ENCODE data around the gene NOS1AP.
"Not testable (repeated sequence)": the region's sequence is repeated elsewhere in the genome, so short reads cannot be mapped to it uniquely, and the experiment has no call there.

The NOS1AP gene

DNA sequence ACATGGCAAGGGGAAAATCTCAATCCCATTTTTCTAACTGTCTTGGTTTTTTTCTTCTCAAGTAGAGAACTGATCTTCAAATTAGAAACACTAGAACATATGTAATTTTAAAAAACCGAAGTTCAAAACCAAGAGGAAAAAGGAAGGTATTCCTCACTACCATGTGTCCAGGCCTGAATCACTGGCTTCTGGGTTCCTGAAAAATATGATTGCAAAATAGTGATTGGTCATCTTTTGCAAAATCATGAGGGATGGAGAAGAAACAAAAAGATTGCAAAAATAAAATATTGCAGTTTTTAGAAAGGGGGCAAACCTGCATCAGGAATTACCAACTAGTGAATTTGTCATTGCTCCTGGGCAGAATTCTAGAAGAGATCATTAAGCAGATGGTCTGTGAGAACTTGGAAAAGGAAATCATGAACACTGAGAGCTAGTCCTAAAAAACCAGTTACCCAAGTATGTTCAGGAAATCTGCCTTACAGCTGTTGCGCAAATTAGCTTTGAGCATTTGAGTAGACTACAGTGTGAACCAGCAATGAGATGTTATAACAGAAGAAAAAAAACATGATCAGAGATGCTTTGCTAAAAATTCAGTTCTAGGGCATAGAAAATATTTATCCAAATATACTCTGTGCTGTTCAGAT is 257.8 kb downstream of the NOS1AP start:
- DNase-seq (ENCODE audit: low read depth, low spot score), result no peak

DNA sequence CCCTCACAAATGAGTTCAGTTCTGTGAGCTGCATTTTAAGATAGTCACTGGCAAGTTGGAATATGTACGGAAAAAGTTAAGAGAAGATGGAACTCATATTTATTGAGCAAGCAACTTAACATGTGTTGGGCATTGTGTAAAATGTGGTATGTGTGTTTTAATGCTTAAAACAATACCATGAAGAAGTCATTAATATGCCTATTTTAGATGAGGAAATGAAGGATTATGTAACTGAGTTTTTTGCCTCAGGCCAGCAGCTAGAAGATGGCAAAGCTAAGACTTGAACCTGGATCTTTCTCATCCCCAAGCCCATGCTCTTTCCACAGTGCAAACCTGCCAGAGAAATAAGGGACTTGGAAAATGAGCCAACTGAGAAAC is 258.3 kb downstream of the NOS1AP start:
- DNase-seq (ENCODE audit: low read depth, low spot score), result no peak

GRCh38 chr1:162328512-162328911 is 259.0 kb downstream of the NOS1AP start:
- no peak for DNase-seq (ENCODE audit: low read depth, low spot score)

DNA sequence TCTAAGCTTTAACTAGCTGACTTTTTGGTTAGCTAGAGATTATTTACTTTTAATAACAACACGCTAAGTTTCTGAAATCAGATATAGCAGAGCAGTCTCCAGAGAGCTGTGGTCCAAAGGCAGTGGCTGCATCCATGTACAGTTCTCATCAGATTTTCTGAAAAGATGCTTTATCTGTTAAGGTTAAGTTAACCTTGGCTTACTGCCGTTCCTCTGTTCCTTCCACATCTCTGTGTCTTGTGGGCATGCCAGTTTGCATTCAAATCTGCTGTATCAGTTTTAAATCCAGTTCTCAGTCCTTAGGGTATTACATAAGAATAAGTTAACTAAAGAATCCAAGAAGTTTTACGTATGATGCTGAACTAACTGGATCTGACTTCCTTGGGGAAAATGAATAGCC is 260.3 kb downstream of the NOS1AP start:
- DNase-seq (ENCODE audit: low read depth, low spot score), result no peak

DNA sequence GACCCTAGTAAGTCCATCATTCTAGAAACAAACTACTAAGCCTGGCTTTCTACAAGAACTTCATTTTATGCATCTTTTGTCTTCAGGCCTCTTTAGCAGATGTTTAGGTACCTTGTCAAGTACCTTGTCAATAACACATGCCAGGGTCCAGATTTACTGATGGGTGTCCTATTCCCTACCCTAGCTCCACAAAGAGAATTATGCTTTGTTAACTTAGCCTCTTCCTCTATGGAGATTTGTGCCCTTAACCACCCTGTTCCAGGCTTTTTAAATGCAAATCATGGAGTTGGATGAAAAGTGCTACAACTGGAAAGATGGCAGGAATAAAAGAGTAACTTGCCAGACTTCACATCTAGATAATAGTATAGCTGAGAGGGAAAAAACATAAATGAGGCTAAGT is 264.5 kb downstream of the NOS1AP start:
- no peak for DNase-seq (ENCODE audit: low read depth, low spot score)

GRCh38 chr1:162335126-162335525 is 265.6 kb downstream of the NOS1AP start:
- no peak for DNase-seq (ENCODE audit: low read depth, low spot score)

DNA sequence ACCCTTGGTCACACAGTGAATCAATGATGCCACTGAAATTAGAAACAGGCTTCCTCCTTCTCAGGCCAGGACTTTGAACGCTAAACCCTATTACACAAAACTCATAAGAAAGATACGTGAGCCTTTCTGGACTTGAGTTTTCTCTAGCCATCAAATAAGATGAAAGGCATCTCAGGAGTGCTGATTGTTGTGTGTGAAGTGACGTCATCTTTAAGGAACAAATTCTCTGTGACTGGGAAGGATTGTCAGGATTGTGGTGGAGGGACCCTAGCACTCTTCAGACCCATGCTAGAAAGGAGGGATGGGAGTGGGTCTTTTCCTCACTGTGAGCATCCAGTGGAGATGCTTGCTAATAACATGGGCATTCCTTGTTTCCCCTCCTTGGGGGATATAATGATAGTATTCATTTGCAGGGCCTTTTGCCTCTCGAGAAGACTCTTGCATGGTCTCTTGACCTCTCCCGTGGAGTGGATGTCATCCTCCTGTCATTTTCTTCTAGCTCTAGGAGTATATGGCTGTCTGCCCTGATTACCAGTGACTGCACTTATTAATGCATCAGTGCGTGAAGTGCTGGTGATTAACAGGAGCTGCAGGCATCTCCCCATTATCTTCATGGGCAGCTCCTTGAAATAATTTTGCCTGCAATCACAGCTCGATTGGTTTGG is 267.3 kb downstream of the NOS1AP start:
- DNase-seq (ENCODE audit: low read depth, low spot score), result no peak

- no peak for DNase-seq (ENCODE audit: low read depth, low spot score)
Measured at GRCh38 chr1:162342452-162342983, 273.0 kb downstream of the NOS1AP start.

GRCh38 chr1:162343470-162343869 is 274.0 kb downstream of the NOS1AP start:
- DNase-seq (ENCODE audit: low read depth, low spot score), result no peak

- no peak for DNase-seq (ENCODE audit: low read depth, low spot score)
Measured at GRCh38 chr1:162347281-162347680, 277.8 kb downstream of the NOS1AP start.

- no peak for DNase-seq (ENCODE audit: low read depth, low spot score)
Measured at GRCh38 chr1:162349635-162350330, 280.3 kb downstream of the NOS1AP start.

- DNase-seq (ENCODE audit: low read depth, low spot score), result no peak
Measured at GRCh38 chr1:162351246-162351842, 281.9 kb downstream of the NOS1AP start.

DNA sequence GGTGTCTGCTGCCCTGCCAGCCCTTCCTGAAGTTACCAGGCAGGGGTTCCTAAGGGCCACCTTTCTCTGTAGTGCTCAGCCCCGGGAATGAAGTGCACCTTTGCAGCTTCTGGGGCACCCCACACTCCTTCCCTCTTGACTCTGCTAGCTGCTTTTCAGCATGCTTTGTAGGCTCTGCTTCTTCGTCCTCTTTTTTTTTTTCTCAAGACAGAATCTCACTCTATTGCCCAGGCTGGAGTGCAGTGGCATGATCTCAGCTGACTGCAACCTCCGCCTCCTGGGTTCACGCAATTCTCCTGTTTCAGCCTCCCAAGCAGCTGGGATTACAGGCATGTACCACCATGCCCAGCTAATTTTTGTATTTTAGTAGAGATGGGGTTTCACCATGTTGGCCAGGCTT is 282.4 kb downstream of the NOS1AP start:
- not testable (repeated sequence) for DNase-seq (ENCODE audit: low read depth, low spot score)

DNA sequence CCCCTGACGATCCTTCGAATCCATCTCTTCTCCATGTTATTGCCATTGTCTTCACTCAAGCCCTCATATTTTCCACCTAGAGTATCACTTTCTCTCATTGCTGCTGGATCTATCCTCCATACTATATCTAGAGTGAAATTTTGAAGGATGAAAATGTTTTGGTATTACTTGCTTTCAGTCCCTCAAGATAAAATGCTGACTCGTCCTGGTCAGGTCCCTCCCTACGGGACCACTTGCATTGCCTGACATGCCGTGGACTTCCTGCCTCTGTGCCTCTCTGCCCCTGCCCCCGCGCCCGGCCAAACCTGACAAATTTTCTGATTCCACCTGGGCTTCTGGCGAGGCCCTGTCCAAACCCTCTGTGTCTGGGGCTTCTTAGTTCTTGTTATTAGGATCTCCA is 283.6 kb downstream of the NOS1AP start:
- no peak for DNase-seq (ENCODE audit: low read depth, low spot score)

DNA sequence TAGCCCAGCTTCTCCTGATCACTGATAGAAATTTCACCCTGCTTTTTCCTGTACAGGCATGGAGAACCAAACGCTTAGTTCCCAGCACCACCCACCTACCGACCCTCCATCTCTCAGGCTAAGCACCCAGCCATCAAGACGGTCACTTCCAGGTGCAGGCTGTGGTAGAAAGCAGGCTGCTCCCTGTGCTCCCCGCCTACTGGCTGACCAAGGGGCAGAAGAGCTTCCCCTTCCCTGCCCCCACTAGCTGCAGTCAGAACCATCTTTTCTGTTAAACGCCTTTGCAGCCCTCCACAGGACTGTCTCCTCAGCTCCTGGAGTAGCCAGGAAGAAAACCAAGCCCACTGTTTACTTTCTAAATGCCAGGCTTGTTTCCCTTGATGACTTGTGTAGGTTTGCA is 284.2 kb downstream of the NOS1AP start:
- DNase-seq (ENCODE audit: low read depth, low spot score), result no peak

GRCh38 chr1:162357681-162358266 is 288.3 kb downstream of the NOS1AP start:
- no peak for DNase-seq (ENCODE audit: low read depth, low spot score)

DNA sequence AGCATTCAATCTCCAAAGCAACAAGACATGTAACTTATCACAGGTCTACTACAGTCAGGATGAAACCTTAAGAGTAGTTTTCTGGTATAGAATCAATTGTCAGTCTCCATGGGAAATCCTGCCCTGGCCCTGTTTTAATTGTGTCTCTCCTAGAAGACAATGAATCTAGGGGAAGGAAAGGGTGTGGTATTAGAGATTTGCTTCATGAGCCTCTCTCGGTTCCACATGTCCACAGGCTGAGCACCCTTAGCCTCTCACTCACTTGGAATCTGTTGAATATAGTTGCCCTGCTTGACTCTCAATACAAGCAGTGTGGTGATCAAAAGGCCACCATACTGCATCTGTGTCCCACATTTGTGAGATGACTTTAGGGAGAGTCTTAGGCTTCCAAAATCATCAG is 289.4 kb downstream of the NOS1AP start:
- DNase-seq (ENCODE audit: low read depth, low spot score), result no peak

DNA sequence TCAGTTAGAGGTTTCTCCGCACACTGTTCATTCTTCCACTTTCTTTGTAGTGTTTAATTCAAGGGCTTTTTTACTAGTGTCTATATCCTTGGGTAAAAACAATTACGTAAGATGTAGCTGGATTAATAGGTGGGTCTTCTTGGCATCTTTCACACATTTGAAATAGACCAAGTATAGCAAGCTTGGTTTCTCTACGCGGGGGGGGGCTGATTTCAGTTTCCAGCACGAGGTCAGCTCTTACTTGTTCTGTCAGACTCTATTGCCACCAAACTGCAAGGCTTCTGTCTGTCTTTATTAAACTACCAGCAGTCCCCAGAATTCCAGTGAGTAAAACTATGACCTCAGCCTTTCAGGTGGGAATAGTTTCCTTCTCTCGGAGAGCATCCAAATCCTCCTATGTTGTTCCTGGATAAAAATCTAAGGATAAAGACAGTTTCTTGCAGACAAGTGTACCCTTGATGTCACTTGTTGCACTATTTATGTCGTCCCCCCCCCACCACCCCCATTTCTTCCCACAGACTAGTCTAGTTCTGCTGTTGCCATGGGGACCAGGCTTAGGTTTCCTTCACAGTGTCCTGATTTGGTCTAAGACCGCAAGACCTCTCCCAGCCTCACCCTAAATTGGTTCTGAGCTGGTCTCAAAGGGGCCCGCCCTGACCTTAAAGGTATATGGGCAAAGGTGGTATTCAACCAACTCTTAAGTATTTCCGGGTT is 290.2 kb downstream of the NOS1AP start:
- DNase-seq (ENCODE audit: low read depth, low spot score), result no peak

DNA sequence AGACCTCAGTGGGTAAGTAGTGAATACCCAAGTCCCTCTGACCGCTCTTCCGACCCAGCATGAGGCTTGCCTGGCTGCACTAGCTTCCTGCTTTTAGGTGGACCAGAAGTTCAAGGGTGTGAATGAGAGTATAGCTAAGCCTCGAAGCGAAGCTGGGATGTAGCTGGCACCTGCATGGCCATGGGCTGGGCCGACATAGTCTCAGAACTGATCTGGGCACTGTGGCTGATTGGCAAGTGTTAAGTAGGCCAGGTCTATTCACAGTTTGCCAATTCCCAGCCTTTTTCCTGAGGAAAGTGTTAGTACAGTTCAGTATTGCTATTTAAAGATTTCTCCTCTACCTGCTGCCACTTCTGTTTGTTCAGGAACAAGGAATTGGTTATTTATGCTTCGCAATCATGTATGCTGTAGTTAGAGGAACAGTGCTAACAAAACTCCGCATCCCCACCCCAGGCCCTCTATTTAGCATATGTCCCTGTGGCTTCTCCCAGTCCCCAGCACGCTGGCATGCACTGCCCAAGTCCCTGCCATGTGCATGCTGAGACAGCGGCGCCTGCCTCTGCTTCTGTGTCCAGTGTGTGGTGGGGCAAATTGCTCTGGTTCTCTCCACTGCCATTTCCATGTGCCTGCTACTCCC is 290.9 kb downstream of the NOS1AP start:
- DNase-seq (ENCODE audit: low read depth, low spot score), result no peak

GRCh38 chr1:162360874-162361260 is 291.4 kb downstream of the NOS1AP start:
- DNase-seq (ENCODE audit: low read depth, low spot score), result no peak

DNA sequence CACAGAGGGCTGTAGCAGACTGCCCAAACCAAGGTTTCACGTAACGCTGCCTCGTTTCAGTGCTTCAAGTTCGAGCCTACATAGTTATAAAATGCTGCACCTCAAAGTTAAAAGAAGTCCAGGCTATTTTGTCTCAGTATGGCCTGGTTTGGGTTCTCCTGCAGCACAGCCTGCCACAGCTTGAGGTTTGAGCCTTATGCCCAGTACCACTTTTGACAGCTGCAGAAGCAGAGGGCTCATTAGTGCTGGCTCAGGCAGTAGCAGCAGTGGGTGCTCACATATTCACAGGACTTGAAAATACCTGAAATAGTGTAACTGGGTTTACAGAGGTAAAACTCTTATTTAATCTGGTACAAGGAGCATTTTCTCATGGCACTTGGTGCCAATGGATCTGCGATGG is 291.9 kb downstream of the NOS1AP start:
- DNase-seq (ENCODE audit: low read depth, low spot score), result no peak

Measured in smooth muscle cell of the brain vasculature (primary cell).